B cell (primary cell): ENCODE data around the gene MTFMT. TPM values are rescaled to one million over a fixed set of nuclear protein-coding genes. Genes with fewer than 3 reads are reported as not detected.

ENCODE experiments used
- ATAC-seq: fragments of 200-7000 bp; cut with Tn5 transposase; one replicate; pipeline ENCODE4 v1.10.0; 2021; ENCODE audit warnings: low read depth, mild to moderate bottlenecking, moderate number of reproducible peaks, moderate library complexity
- CTCF ChIA-PET: fragments of 350-600 bp; sonication (Branson Sonifier 250); formaldehyde crosslinking; loops from one replicate; lab custom pipeline; 2021; ENCODE audit warnings: antibody characterized with exemption, inconsistent platforms; lab: Charles Lee
- POLR2A ChIA-PET: fragments of 350-600 bp; sonication (Branson Sonifier 250); formaldehyde crosslinking; loops from one replicate; lab custom pipeline; 2021; ENCODE audit warnings: antibody characterized with exemption; lab: Charles Lee
- DNase-seq: peaks from one replicate; pipeline ENCODE4 v3.0.0; 2013
- H2AFZ ChIP-seq: 2 replicates; pipeline ENCODE4 v1.6.1; 2012; ENCODE audit warnings: mild to moderate bottlenecking, low read depth, low read length; ENCODE audit not compliant: insufficient read depth, poor library complexity, severe bottlenecking
- H3K27ac ChIP-seq, 2 donors: 1 replicate in 1 of 2; 2 replicates in 1 of 2; pipeline ENCODE4 v1.5.1; 2012 to 2013; ENCODE audit warnings: low read length in 2 of 2, mild to moderate bottlenecking in 2 of 2, moderate library complexity in 1 of 2
- H3K27me3 ChIP-seq, 4 experiments: fragments of 200-600 bp in 1 of 4; sonication (generic) in 1 of 4; replicated peaks in 1 of 4; 1 replicate in 2 of 4; 2 replicates in 2 of 4; pipeline versions ENCODE4 v1.6.1 to v1.7.0; 2013 to 2016; ENCODE audit warnings: low read length in 3 of 4, mild to moderate bottlenecking in 2 of 4, mixed read lengths in 1 of 4, moderate library complexity in 1 of 4; ENCODE audit not compliant: insufficient read depth in 4 of 4, control insufficient read depth in 3 of 4; ENCODE audit errors: control extremely low read depth in 1 of 4
- H3K36me3 ChIP-seq, 2 experiments: replicated peaks in 1 of 2; 1 replicate in 1 of 2; 2 replicates in 1 of 2; pipeline versions ENCODE4 v1.6.1 to v1.7.1; 2013; ENCODE audit warnings: low read length in 1 of 2; ENCODE audit not compliant: insufficient read depth in 2 of 2, control insufficient read depth in 1 of 2; ENCODE audit errors: control extremely low read depth in 1 of 2, extremely low read depth in 1 of 2
- H3K4me1 ChIP-seq, 2 donors: fragments of 200-600 bp in 1 of 2; sonication (generic) in 1 of 2; 1 replicate in 1 of 2; 2 replicates in 1 of 2; pipeline versions ENCODE4 v1.5.1 to v1.6.1; 2013 to 2017; ENCODE audit warnings: low read length in 2 of 2; ENCODE audit not compliant: control insufficient read depth in 2 of 2, insufficient read depth in 2 of 2
- H3K4me2 ChIP-seq: replicated peaks from 2 replicates; pipeline ENCODE3; 2012; ENCODE audit warnings: mild to moderate bottlenecking, low read depth, low read length; ENCODE audit not compliant: poor library complexity, severe bottlenecking
- H3K4me3 ChIP-seq, 5 experiments: fragments of 200-600 bp in 1 of 5; sonication (generic) in 1 of 5; 1 replicate in 3 of 5; 2 replicates in 2 of 5; pipeline versions ENCODE4 v1.5.1 to v1.7.0; 2011 to 2016; ENCODE audit warnings: low read length in 4 of 5, mild to moderate bottlenecking in 4 of 5, low read depth in 2 of 5, control low read depth in 1 of 5, moderate library complexity in 1 of 5; ENCODE audit not compliant: insufficient read depth in 1 of 5; ENCODE audit errors: control extremely low read depth in 1 of 5, extremely low read depth in 1 of 5
- H3K79me2 ChIP-seq: fragments of 200-600 bp; sonication (generic); one replicate; pipeline ENCODE4 v1.6.0; 2016; ENCODE audit warnings: low read length; ENCODE audit not compliant: control insufficient read depth, insufficient read depth
- H3K9ac ChIP-seq: fragments of 200-600 bp; sonication (generic); 2 replicates; pipeline ENCODE4 v1.6.1; 2017; ENCODE audit warnings: mild to moderate bottlenecking, low read length, moderate library complexity
- H3K9me3 ChIP-seq, 3 donors: one replicate each; pipeline versions ENCODE4 v1.6.1 to v1.7.1; 2013; ENCODE audit warnings: low read length in 2 of 3; ENCODE audit not compliant: control insufficient read depth in 2 of 3, insufficient read depth in 1 of 3; ENCODE audit errors: control extremely low read depth in 1 of 3
- H4K20me1 ChIP-seq: 2 replicates; pipeline ENCODE4 v1.6.0; 2012; ENCODE audit warnings: mild to moderate bottlenecking, low read length; ENCODE audit not compliant: insufficient read depth, control insufficient read depth, poor library complexity, severe bottlenecking
- H3K27ac Mint-ChIP-seq: one replicate; pipeline ENCODE4 v1.8.0; 2021; ENCODE audit warnings: mixed read lengths
- H3K27me3 Mint-ChIP-seq: one replicate; pipeline ENCODE4 v1.8.0; 2021; ENCODE audit warnings: mixed read lengths
- H3K4me1 Mint-ChIP-seq: one replicate; pipeline ENCODE4 v1.8.0; 2021; ENCODE audit warnings: mixed read lengths
- H3K4me3 Mint-ChIP-seq: one replicate; pipeline ENCODE4 v1.8.0; 2021; ENCODE audit warnings: mixed read lengths
- H3K9me3 Mint-ChIP-seq: one replicate; pipeline ENCODE4 v1.8.0; 2022; ENCODE audit warnings: mixed read lengths; ENCODE audit not compliant: insufficient read depth
- EZH2 ChIP-seq: IDR thresholded peaks from 2 replicates; pipeline ENCODE4 v1.6.1; 2012; ENCODE audit warnings: borderline replicate concordance, low read depth, mild to moderate bottlenecking, moderate library complexity, low read length; ENCODE audit not compliant: insufficient read depth, poor library complexity, severe bottlenecking
- WGBS: methylation state at CpG from one replicate; pipeline ENCODE4 v1.1.5; 2013; ENCODE audit warnings: missing lambda C conversion rate; ENCODE audit not compliant: insufficient coverage; 5-methylcytosine and 5-hydroxymethylcytosine counted together
- intact Hi-C: fragments of 100-400 bp; cut with micrococcal nuclease; formaldehyde crosslinking; loops from one replicate; pipeline ENCODE4 v1.10.0; 2022
- polyA plus RNA-seq: library from polyadenylated mRNA; depleted of rRNA; stranded (reverse); fragments of >200 nt; gene quantifications from 2 replicates; pipeline ENCODE4 v1.2.3, GENCODE V29; 2012
- total RNA-seq, 2 donors: library from RNA; stranded (reverse); fragments of 120-200 nt in 1 of 2; gene quantifications; 1 replicate in 1 of 2; 2 replicates in 1 of 2; pipeline versions ENCODE4 v1.2.3 to v1.2.4, GENCODE V29; 2013 to 2022
- TF ChIP-seq, protein P1 (sequence below): fragments of 200-600 bp; IDR thresholded peaks from one replicate; pipeline ENCODE4 v1.8.0; 2022; ENCODE audit warnings: antibody characterized with exemption, mild to moderate bottlenecking

Gene MTFMT
- total and polyA plus RNA-seq, 2 donors (not counting 1 experiment from before 2014, with no cell fraction given): 10.0 to 14.3 TPM

GRCh38 chr15:65071381-65071811 lies 42.0 kb upstream of the MTFMT start:
- POLR2A ChIA-PET: no interaction called here
- Histone ChIP-seq H3K36me3 (no peaks in the 10 kb centered on the region), H3K9me3 (no peaks in the 10 kb centered on the region), H3K27me3 (peaks cover 0 to 19% (median 6%) of the 10 kb centered on the region in 4 experiments), H4K20me1 (no peaks in the 10 kb centered on the region), H3K9ac (no peak overlapping the region), H3K4me1 (peaks cover 3 to 4% of the 10 kb centered on the region in 2 donors), H2AFZ (no peak overlapping the region), H3K79me2 (no peaks in the 10 kb centered on the region), H3K4me2 (no peak overlapping the region), H3K4me3 (no peak overlapping the region), H3K27ac (no peak overlapping the region)
- TF ChIP-seq EZH2: no peak
- TF ChIP-seq, protein P1, sequence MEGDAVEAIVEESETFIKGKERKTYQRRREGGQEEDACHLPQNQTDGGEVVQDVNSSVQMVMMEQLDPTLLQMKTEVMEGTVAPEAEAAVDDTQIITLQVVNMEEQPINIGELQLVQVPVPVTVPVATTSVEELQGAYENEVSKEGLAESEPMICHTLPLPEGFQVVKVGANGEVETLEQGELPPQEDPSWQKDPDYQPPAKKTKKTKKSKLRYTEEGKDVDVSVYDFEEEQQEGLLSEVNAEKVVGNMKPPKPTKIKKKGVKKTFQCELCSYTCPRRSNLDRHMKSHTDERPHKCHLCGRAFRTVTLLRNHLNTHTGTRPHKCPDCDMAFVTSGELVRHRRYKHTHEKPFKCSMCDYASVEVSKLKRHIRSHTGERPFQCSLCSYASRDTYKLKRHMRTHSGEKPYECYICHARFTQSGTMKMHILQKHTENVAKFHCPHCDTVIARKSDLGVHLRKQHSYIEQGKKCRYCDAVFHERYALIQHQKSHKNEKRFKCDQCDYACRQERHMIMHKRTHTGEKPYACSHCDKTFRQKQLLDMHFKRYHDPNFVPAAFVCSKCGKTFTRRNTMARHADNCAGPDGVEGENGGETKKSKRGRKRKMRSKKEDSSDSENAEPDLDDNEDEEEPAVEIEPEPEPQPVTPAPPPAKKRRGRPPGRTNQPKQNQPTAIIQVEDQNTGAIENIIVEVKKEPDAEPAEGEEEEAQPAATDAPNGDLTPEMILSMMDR: no peak
- DNase-seq (no peak), ATAC-seq (no peak)
- Mint-ChIP-seq H3K27ac (no peak overlapping the region), H3K9me3 (no peaks in the 10 kb centered on the region), H3K27me3 (peaks cover 26% of the 10 kb centered on the region), H3K4me1 (peaks cover 9% of the 10 kb centered on the region), H3K4me3 (no peak overlapping the region)
- 64% methylated on average over 4 of the region's 5 CpGs for WGBS
- CTCF ChIA-PET: no interaction called here
- intact Hi-C loops: no loop called here

DNA sequence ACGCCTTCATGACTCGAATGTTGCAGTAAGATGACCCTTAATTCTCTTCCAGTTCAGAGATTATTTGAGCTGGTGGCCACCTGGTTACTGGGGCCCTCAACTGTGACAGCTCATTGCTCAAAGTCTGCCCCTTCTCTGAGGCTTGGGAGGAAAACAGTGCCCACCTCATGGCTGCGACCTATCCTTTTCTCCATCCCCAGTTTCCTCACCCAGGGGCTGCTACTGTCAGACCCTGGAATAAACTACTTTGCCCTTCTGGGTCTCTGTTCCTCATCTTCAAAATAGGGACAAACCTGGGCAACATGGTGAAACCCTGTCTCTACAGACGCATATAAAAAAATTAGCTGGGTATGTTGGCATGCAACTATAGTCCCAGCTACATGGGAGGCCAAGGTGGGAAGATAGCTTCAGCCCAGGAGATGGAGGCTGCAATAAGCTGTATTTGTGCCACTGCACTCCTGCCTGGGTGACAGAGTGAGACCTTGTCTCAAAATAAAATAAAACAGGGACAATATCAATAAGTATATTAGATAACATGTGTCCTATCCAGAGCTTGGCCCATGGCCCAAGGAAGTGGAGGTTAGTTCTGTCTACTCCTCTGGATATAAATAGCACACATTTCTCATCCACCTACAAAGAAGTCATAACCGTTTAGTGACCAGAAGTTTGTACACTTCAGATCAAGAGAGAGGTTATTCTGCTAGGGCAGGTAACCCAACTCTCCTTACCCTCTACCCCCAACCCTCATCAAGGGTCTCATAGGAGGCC lies 40.5 kb upstream of the MTFMT start:
- no peak overlapping the region for H3K4me3 ChIP-seq
- no peak for ATAC-seq
- H3K9ac ChIP-seq: no peak overlapping the region
- no peak overlapping the region for H3K27ac ChIP-seq
- peaks cover 32% of the 10 kb centered on the region for H3K27me3 Mint-ChIP-seq
- H3K27ac Mint-ChIP-seq: no peak overlapping the region
- no peak overlapping the region for H3K4me3 Mint-ChIP-seq
- no peaks in the 10 kb centered on the region for H3K36me3 ChIP-seq
- peaks cover 0 to 26% (median 8%) of the 10 kb centered on the region in 4 experiments for H3K27me3 ChIP-seq
- no peak overlapping the region for H2AFZ ChIP-seq
- H3K4me1 ChIP-seq: peaks cover 3 to 4% of the 10 kb centered on the region in 2 donors
- no peaks in the 10 kb centered on the region for H3K9me3 Mint-ChIP-seq
- 96% methylated on average over 3 of the region's 5 CpGs for WGBS
- intact Hi-C loops: no loop called here
- no peak overlapping the region for H3K4me2 ChIP-seq
- no peaks in the 10 kb centered on the region for H4K20me1 ChIP-seq
- no peak for TF ChIP-seq EZH2
- TF ChIP-seq, protein P1: no peak
- H3K4me1 Mint-ChIP-seq: peaks cover 7% of the 10 kb centered on the region
- POLR2A ChIA-PET: interaction anchor here (0.5 kb wide), 1 partner anchor 37 kb away, joined by 5 read pairs; no protein-coding TSS in a partner anchor
- no peak for DNase-seq
- CTCF ChIA-PET: no interaction called here
- H3K9me3 ChIP-seq: no peaks in the 10 kb centered on the region
- no peaks in the 10 kb centered on the region for H3K79me2 ChIP-seq
